GM12875 (cell line): ENCODE data around the gene GDI1.

ENCODE experiments used
- H3K4me3 ChIP-seq: one replicate; pipeline ENCODE4 v1.5.1; 2011; ENCODE audit warnings: low read depth, low read length, control low read depth
- TF ChIP-seq, protein P1 (sequence below): IDR thresholded peaks from 2 replicates; pipeline ENCODE4 v1.5.1; 2011; ENCODE audit warnings: low read depth, mild to moderate bottlenecking, control low read depth, inconsistent platforms, low read length, moderate library complexity, borderline replicate concordance; ENCODE audit not compliant: insufficient read depth

Gene GDI1

DNA sequence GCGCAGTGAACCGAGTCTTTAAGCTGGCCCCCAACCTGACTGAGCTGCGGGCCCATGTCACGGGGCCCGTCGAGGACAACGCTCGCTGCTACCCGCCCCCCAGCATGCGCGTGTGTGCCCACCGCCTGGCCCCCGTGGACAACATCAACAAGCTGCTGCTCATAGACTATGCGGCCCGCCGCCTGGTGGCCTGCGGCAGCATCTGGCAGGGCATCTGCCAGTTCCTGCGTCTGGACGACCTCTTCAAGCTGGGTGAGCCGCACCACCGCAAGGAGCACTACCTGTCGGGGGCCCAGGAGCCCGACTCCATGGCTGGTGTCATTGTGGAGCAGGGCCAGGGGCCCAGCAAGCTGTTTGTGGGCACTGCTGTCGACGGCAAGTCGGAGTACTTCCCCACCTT, 23.4 kb downstream of the GDI1 start:
- H3K4me3 ChIP-seq, result no peak overlapping the region
- TF ChIP-seq, protein P1, sequence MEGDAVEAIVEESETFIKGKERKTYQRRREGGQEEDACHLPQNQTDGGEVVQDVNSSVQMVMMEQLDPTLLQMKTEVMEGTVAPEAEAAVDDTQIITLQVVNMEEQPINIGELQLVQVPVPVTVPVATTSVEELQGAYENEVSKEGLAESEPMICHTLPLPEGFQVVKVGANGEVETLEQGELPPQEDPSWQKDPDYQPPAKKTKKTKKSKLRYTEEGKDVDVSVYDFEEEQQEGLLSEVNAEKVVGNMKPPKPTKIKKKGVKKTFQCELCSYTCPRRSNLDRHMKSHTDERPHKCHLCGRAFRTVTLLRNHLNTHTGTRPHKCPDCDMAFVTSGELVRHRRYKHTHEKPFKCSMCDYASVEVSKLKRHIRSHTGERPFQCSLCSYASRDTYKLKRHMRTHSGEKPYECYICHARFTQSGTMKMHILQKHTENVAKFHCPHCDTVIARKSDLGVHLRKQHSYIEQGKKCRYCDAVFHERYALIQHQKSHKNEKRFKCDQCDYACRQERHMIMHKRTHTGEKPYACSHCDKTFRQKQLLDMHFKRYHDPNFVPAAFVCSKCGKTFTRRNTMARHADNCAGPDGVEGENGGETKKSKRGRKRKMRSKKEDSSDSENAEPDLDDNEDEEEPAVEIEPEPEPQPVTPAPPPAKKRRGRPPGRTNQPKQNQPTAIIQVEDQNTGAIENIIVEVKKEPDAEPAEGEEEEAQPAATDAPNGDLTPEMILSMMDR, result no peak

DNA sequence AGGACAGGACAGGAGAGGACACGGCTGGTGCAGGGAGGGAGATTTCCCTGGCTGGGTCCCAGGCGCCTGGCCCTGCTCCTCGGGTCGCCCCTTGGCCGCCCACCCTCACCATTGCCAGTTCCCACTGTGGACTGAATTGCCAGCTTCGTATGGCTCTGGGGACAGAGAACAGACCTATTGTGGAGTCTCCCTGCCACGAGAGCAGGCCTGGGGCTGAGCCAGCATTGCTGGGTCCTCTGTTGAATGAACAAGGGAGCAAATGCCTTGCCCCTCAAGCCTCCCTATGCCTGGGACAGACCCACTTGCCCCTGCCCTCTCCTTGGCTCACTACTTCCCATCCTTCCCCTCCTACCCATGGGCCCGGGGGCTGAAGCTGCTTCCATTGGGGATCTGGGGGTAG, 25.4 kb downstream of the GDI1 start:
- TF ChIP-seq, protein P1, result no peak
- H3K4me3 ChIP-seq, result no peak overlapping the region

DNA sequence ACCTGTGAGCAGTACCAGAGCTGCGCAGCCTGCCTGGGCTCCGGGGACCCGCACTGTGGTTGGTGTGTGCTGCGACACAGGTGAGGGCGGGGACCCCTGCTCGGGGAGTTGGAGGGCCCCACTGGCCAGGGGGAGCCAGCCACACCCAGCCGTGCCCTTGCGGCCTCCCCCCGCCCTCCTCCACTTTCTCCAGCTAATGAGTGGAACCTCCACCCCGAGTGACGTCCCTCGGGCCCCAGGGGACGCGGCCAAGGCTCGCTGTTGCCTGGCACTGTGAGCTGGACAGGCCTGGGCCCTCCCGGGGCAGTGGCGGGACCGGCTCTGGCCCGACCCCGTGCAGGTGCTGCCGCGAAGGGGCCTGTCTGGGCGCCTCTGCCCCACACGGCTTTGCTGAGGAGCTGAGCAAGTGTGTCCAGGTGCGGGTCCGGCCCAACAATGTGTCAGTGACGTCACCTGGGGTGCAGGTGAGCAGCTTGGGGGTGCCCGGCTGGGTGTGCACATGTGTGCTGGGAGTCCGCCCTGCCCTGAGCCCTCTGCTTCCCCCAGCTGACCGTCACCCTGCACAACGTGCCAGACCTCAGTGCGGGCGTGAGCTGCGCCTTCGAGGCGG, 26.8 kb downstream of the GDI1 start:
- no peak overlapping the region for H3K4me3 ChIP-seq
- TF ChIP-seq, protein P1, result no peak

DNA sequence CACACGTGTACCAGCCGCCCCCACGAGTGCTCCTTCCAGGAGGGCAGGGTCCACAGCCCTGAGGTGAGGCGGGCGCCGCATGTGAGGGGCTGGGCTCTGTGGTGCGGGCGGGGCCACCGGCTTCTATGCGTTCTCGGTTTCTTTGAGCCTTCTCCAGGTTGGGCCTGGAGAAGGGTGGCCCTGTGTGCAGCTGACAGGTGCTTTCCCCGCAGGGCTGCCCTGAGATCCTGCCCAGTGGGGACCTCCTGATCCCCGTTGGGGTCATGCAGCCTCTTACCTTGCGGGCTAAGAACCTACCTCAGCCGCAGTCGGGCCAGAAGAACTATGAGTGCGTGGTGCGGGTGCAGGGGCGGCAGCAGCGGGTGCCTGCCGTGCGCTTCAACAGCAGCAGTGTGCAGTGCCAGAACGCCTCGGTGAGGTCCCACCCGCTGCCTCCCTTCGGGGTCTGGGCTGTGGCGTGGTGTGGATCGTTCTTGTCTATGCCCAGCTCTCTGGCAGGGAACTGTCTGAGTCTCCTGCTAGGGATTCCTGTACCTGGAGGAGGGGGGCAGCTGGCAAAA, 27.9 kb downstream of the GDI1 start:
- TF ChIP-seq, protein P1, result no peak
- no peak overlapping the region for H3K4me3 ChIP-seq

DNA sequence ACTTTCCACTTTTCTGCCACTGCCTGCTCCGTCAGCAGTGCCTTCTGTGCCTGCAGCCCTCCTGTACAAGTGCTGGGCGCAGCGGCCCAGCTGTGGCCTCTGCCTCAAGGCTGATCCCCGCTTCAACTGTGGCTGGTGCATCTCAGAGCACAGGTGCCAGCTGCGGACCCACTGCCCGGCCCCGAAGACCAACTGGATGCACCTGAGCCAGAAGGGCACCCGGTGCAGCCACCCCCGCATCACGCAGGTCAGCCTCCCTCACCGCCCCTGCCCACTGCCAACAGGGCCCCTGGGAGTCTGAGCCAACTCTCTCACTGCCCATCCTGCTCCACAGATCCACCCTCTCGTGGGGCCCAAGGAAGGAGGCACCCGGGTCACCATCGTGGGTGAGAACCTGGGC, 28.6 kb downstream of the GDI1 start:
- TF ChIP-seq, protein P1, result no peak

DNA sequence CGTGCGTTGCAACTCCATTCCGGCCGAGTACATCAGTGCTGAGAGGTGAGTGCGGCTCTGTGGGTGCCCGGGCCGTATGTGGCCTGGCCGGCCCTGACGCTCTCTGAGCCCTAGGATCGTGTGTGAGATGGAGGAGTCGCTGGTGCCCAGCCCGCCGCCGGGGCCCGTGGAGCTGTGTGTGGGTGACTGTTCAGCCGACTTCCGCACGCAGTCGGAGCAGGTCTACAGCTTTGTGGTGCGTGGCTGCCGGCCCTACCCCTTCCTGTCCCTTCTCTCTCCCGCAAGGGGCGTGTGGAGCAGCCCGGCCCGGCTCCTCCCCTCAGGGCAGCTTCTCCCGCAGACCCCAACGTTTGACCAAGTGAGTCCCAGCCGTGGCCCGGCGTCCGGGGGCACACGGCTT, 29.1 kb downstream of the GDI1 start:
- no peak overlapping the region for H3K4me3 ChIP-seq
- TF ChIP-seq, protein P1, result no peak

More for the DNA sequence above, 28.6 kb downstream of the GDI1 start:
- H3K4me3 ChIP-seq, result no peak overlapping the region

DNA sequence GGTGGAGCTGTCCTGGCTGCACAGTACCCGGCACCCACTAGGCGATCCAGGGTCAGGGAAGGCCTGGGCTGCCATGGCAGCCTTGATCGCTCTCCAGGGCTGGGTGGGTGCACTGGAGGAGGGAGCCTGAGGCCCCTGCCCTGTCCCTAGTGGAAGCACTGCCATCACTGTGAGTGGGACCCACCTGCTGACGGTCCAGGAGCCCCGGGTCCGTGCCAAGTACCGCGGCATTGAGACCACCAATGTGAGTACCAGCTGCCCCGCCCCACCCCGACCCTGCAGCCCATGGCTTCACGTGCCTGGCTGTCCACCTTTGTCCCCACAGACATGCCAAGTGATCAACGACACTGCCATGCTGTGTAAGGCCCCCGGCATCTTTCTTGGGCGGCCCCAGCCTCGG, 30.0 kb downstream of the GDI1 start:
- H3K4me3 ChIP-seq, result no peak overlapping the region
- TF ChIP-seq, protein P1, result no peak
